HG03066 (cell line): ENCODE results near the gene ITIH6.
"Not testable (repeated sequence)": the region's sequence is repeated elsewhere in the genome, so short reads cannot be mapped to it uniquely, and the experiment has no call there.

ENCODE experiments used
- ATAC-seq: cut with Tn5 transposase; IDR thresholded peaks from one replicate; pipeline ENCODE4 v1.9.1; 2021; ENCODE audit warnings: low read depth; ENCODE audit not compliant: unreplicated experiment

ITIH6 gene

GRCh38 chrX:54807524-54808108 lies 9.6 kb upstream of the ITIH6 start, which contains the start of gene MAGED2:
Gene MAGED2 (plus strand): TSS chrX:54807745. CDS start chrX:54809332, 1,587 bp downstream.
- ATAC-seq: no peak

- no peak for ATAC-seq
Measured at GRCh38 chrX:54799046-54799445, 991 bp upstream of the ITIH6 start.

- ATAC-seq: no peak
Measured at GRCh38 chrX:54794795-54795194, 3.3 kb downstream of the ITIH6 start.

GRCh38 chrX:54794028-54794427 lies 4.0 kb downstream of the ITIH6 start:
- no peak for ATAC-seq

GRCh38 chrX:54789405-54789804 lies 8.7 kb downstream of the ITIH6 start:
- ATAC-seq: not testable (repeated sequence)

- no peak for ATAC-seq
Measured at GRCh38 chrX:54788446-54788845, 9.6 kb downstream of the ITIH6 start.

GRCh38 chrX:54786967-54787366 lies 11.1 kb downstream of the ITIH6 start:
- no peak for ATAC-seq

GRCh38 chrX:54785901-54786300 lies 12.2 kb downstream of the ITIH6 start:
- no peak for ATAC-seq

GRCh38 chrX:54776987-54777672 lies 20.9 kb downstream of the ITIH6 start:
- ATAC-seq: no peak

GRCh38 chrX:54776061-54776460 lies 22.0 kb downstream of the ITIH6 start:
- no peak for ATAC-seq

- ATAC-seq: not testable (repeated sequence)
Measured at GRCh38 chrX:54774391-54775094, 23.5 kb downstream of the ITIH6 start.

GRCh38 chrX:54758114-54759055 lies 39.7 kb downstream of the ITIH6 start:
- no peak for ATAC-seq

GRCh38 chrX:54754854-54755253 lies 43.2 kb downstream of the ITIH6 start:
- no peak for ATAC-seq

- no peak for ATAC-seq
Measured at GRCh38 chrX:54748626-54749025, 49.4 kb downstream of the ITIH6 start.

- ATAC-seq: no peak
Measured at GRCh38 chrX:54747733-54748393, 50.2 kb downstream of the ITIH6 start.

- no peak for ATAC-seq
Measured at GRCh38 chrX:54746928-54747327, 51.1 kb downstream of the ITIH6 start.

GRCh38 chrX:54745676-54746075 lies 52.4 kb downstream of the ITIH6 start:
- ATAC-seq: no peak

GRCh38 chrX:54738567-54738966 lies 59.5 kb downstream of the ITIH6 start:
- not testable (repeated sequence) for ATAC-seq

- ATAC-seq: not testable (repeated sequence)
Measured at GRCh38 chrX:54736298-54736942, 61.6 kb downstream of the ITIH6 start.

- ATAC-seq: no peak
Measured at GRCh38 chrX:54721424-54721823, 76.6 kb downstream of the ITIH6 start.
